GM23248 (cell line): ENCODE measurements around the gene PER3. TPM values are rescaled to one million over a fixed set of nuclear protein-coding genes. Genes with fewer than 3 reads are reported as not detected.

Experiments
- DNase-seq: peaks from one replicate; pipeline ENCODE4 v3.0.0-alpha.2; 2015
- H2AFZ ChIP-seq: fragments of 200-600 bp; sonication (generic); 2 replicates; pipeline ENCODE4 v1.6.1; 2016; ENCODE audit warnings: antibody characterized with exemption
- H3F3A ChIP-seq: fragments of 200-600 bp; sonication (generic); 2 replicates; pipeline ENCODE4 v1.6.1; 2016; ENCODE audit warnings: mild to moderate bottlenecking, antibody characterized with exemption, mixed run types; ENCODE audit not compliant: insufficient read depth
- H3K27ac ChIP-seq: fragments of 200-600 bp; sonication (generic); 2 replicates; pipeline ENCODE4 v1.5.1; 2016; ENCODE audit warnings: mild to moderate bottlenecking
- H3K27me3 ChIP-seq: fragments of 200-600 bp; sonication (generic); replicated peaks from 2 replicates; pipeline ENCODE4 v1.6.1; 2016; ENCODE audit warnings: mild to moderate bottlenecking; ENCODE audit not compliant: insufficient read depth
- H3K36me3 ChIP-seq: fragments of 200-600 bp; sonication (generic); 2 replicates; pipeline ENCODE4 v1.6.1; 2016; ENCODE audit warnings: low read depth, mild to moderate bottlenecking
- H3K4me1 ChIP-seq: fragments of 200-600 bp; sonication (generic); 2 replicates; pipeline ENCODE4 v1.6.1; 2016; ENCODE audit warnings: mild to moderate bottlenecking; ENCODE audit not compliant: insufficient read depth
- H3K4me2 ChIP-seq: fragments of 200-600 bp; sonication (generic); one replicate; pipeline ENCODE4 v1.6.1; 2016; ENCODE audit warnings: mild to moderate bottlenecking; ENCODE audit not compliant: unreplicated experiment
- H3K4me3 ChIP-seq: fragments of 200-600 bp; sonication (generic); 2 replicates; pipeline ENCODE4 v1.5.1; 2016; ENCODE audit warnings: mild to moderate bottlenecking
- H3K79me2 ChIP-seq: fragments of 200-600 bp; sonication (generic); 2 replicates; pipeline ENCODE4 v1.6.1; 2016; ENCODE audit warnings: mild to moderate bottlenecking; ENCODE audit not compliant: insufficient read depth
- H3K9ac ChIP-seq: fragments of 200-600 bp; sonication (generic); 2 replicates; pipeline ENCODE4 v1.6.1; 2016; ENCODE audit warnings: mild to moderate bottlenecking
- H3K9me2 ChIP-seq: fragments of 200-600 bp; sonication (generic); 2 replicates; pipeline ENCODE4 v1.6.1; 2016; ENCODE audit warnings: mixed run types, mild to moderate bottlenecking, moderate library complexity; ENCODE audit not compliant: insufficient read depth
- H3K9me3 ChIP-seq: fragments of 200-600 bp; sonication (generic); one replicate; pipeline ENCODE4 v1.6.1; 2017; ENCODE audit warnings: low read depth
- H4K20me1 ChIP-seq: fragments of 200-600 bp; sonication (generic); 2 replicates; pipeline ENCODE4 v1.6.0; 2016; ENCODE audit not compliant: insufficient read depth
- EZH2 ChIP-seq: fragments of 200-600 bp; sonication (generic); IDR thresholded peaks from 2 replicates; pipeline ENCODE4 v1.6.1; 2018; ENCODE audit warnings: antibody characterized with exemption, mild to moderate bottlenecking; ENCODE audit not compliant: insufficient read depth, poor library complexity, severe bottlenecking
- EZH2phosphoT487 ChIP-seq: fragments of 200-600 bp; sonication (generic); IDR thresholded peaks from 2 replicates; pipeline ENCODE4 v1.6.1; 2018; ENCODE audit warnings: antibody characterized with exemption, moderate library complexity, mild to moderate bottlenecking, low read depth; ENCODE audit not compliant: insufficient read depth
- WGBS, 2 experiments: methylation state at CpG; one replicate each; pipeline ENCODE4 v1.1.6; 2015 to 2017; ENCODE audit warnings: low lambda C conversion rate in 2 of 2, low coverage in 1 of 2; ENCODE audit errors: missing lambda C conversion rate in 2 of 2; 5-methylcytosine and 5-hydroxymethylcytosine counted together
- in situ Hi-C: fragments of 300-500 bp; cut with MboI; formaldehyde crosslinking; loops from 2 replicates; pipeline ENCODE4 v1.15.0; 2020
- polyA plus RNA-seq: library from polyadenylated mRNA; unstranded; fragments of >200 nt; fragmentation: Nextera tagmentation; extraction: Ambion mirVana; gene quantifications from 2 replicates; pipeline ENCODE4 v1.2.1, GENCODE V29; 2016
- total RNA-seq: library from RNA; depleted of rRNA; stranded (reverse); fragments of >200 nt; shearing (Covaris generic); gene quantifications from 2 replicates; pipeline ENCODE4 v1.2.3, GENCODE V29; 2014

PER3 gene
- total and polyA plus RNA-seq, 2 experiments from 2014 or later = 1.1 to 2.4 TPM

- DNase-seq = no peak
- H3K27me3 ChIP-seq = peaks cover 5% of the 10 kb centered on the region
- no peak overlapping the region for H3K27ac ChIP-seq
- H3F3A ChIP-seq = no peaks in the 10 kb centered on the region
- H3K9me2 ChIP-seq = no peaks in the 10 kb centered on the region
- no peaks in the 10 kb centered on the region for H3K36me3 ChIP-seq
- H3K4me3 ChIP-seq = no peak overlapping the region
- H2AFZ ChIP-seq = no peak overlapping the region
- TF ChIP-seq EZH2phosphoT487 (no peak), EZH2 (no peak)
- no peaks in the 10 kb centered on the region for H4K20me1 ChIP-seq
- no peaks in the 10 kb centered on the region for H3K9me3 ChIP-seq
- H3K4me1 ChIP-seq = no peaks in the 10 kb centered on the region
- 44 to 48% methylated on average over 3 of the region's 3 CpGs for WGBS, 2 experiments
- no peak overlapping the region for H3K4me2 ChIP-seq
- in situ Hi-C loops = no loop called here
- no peak overlapping the region for H3K9ac ChIP-seq
- no peaks in the 10 kb centered on the region for H3K79me2 ChIP-seq
Measured at GRCh38 chr1:7879228-7879627, 95.1 kb downstream of the PER3 start.

- Histone ChIP-seq H3K4me3 (no peak overlapping the region), H4K20me1 (no peaks in the 10 kb centered on the region), H3K27me3 (peaks cover 9% of the 10 kb centered on the region), H3K9me3 (no peaks in the 10 kb centered on the region), H3K4me2 (no peak overlapping the region), H3K9me2 (no peaks in the 10 kb centered on the region), H3F3A (no peaks in the 10 kb centered on the region), H3K4me1 (no peaks in the 10 kb centered on the region), H3K79me2 (no peaks in the 10 kb centered on the region), H3K27ac (no peak overlapping the region), H3K9ac (no peak overlapping the region), H3K36me3 (no peaks in the 10 kb centered on the region), H2AFZ (no peak overlapping the region)
- 95 to 100% methylated on average over 1 of the region's 1 CpG for WGBS, 2 experiments
- in situ Hi-C loops = no loop called here
- DNase-seq = no peak
- TF ChIP-seq EZH2phosphoT487 = no peak
- TF ChIP-seq EZH2 = no peak
Measured at GRCh38 chr1:7884757-7885156, 100.7 kb downstream of the PER3 start.

- Histone ChIP-seq H3K27me3 (peaks cover 9% of the 10 kb centered on the region; the same call in 1 of the 2 replicates), H3K4me1 (no peaks in the 10 kb centered on the region), H3K4me3 (no peak overlapping the region), H2AFZ (no peak overlapping the region), H3K4me2 (no peak overlapping the region), H3K9me3 (no peaks in the 10 kb centered on the region), H3K9me2 (no peaks in the 10 kb centered on the region), H3K79me2 (no peaks in the 10 kb centered on the region), H4K20me1 (no peaks in the 10 kb centered on the region), H3K36me3 (no peaks in the 10 kb centered on the region), H3F3A (no peaks in the 10 kb centered on the region), H3K27ac (no peak overlapping the region), H3K9ac (no peak overlapping the region)
- TF ChIP-seq EZH2phosphoT487 (no peak), EZH2 (no peak)
- DNase-seq = peak; percentile 11
- 17 to 20% methylated on average over 20 to 27 of the region's 27 CpGs for WGBS, 2 experiments
- in situ Hi-C loops = no loop called here
Measured at GRCh38 chr1:7885513-7886404, 101.7 kb downstream of the PER3 start.

- H3K9me2 ChIP-seq = no peaks in the 10 kb centered on the region
- no peak overlapping the region for H3K9ac ChIP-seq
- no peak overlapping the region for H3K4me2 ChIP-seq
- WGBS, 2 experiments = 64 to 67% methylated on average over 7 of the region's 7 CpGs
- in situ Hi-C loops = no loop called here
- no peaks in the 10 kb centered on the region for H3K36me3 ChIP-seq
- no peaks in the 10 kb centered on the region for H3F3A ChIP-seq
- H4K20me1 ChIP-seq = no peaks in the 10 kb centered on the region
- TF ChIP-seq EZH2phosphoT487 = no peak
- TF ChIP-seq EZH2 = no peak
- H3K9me3 ChIP-seq = no peaks in the 10 kb centered on the region
- no peaks in the 10 kb centered on the region for H3K4me1 ChIP-seq
- DNase-seq = no peak
- no peak overlapping the region for H3K27ac ChIP-seq
- no peaks in the 10 kb centered on the region for H3K79me2 ChIP-seq
- H3K27me3 ChIP-seq = peaks cover 7% of the 10 kb centered on the region; the same call in 1 of the 2 replicates
- H3K4me3 ChIP-seq = no peak overlapping the region
- no peak overlapping the region for H2AFZ ChIP-seq
Measured at GRCh38 chr1:7886405-7886745, 102.3 kb downstream of the PER3 start.
